Stimulated activated CD4-positive, alpha-beta T cell treated with anti-CD3 and anti-CD28 coated beads, Interleukin-15, amount 100 ng/mL, for 48 hours (primary cell): ENCODE results near the gene HSPE1.
"Not testable (repeated sequence)": the region's sequence is repeated elsewhere in the genome, so short reads cannot be mapped to it uniquely, and the experiment has no call there.

Source experiments
- DNase-seq, 2 donors: peaks; one replicate each; pipeline ENCODE4 v3.0.0-alpha.2; 2020; ENCODE audit warnings: low read depth in 2 of 2

HSPE1 gene

DNA sequence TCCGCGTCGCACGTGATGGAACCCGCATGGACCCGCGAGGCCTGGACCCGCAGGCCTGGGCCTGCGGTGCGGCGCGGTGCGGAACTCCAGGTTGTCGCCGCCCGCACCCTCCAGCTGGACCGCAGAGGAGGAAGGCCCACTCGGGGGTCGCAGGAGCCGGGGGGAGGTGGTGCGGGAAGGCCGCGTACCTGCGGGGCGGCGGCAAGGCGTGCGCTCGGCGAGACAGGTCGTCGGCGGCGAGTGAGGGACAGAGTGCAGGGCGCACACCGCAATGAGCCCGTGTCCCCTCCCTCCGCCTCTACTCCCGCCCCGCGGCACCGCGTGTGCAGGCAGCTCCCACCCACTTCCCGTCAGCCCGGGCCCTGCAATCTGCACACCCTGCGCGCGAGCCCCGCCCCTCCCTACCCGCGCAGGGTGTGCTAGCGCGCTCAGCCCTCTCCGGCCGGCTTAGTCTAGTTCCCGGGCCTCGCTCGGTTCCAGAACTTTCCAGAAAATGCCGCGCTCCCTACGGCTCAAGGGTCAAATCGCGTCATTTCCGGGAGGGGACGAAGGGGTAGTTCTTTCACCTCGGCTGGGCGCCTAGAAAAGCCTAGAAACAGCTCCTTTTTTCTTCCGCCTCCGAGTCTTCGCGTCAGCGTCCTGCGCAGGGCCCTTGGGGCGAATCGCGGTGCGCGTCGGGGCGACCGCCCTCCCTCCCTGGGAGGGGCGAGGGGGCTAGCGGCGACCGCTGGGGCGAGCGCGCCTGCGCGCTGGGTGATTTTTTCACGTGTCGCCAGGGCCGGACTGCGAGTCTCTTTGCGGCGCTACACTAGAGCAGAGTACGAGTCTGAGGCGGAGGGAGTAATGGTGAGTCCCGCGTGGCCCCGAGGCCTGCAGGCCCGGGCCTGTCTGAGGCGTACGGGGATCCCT, at the start of gene HSPE1, which contains the start of gene HSPD1:
HSPE1 (plus strand) TSS at position 786 of the 909 bp plus-strand sequence; CDS start at position 844, 58 bp downstream.
HSPD1 (minus strand) TSS at position 247 of the 909 bp plus-strand sequence. CDS start 992 bp downstream, outside the sequence.
- DNase-seq: peak; percentile 97 to 98

DNA sequence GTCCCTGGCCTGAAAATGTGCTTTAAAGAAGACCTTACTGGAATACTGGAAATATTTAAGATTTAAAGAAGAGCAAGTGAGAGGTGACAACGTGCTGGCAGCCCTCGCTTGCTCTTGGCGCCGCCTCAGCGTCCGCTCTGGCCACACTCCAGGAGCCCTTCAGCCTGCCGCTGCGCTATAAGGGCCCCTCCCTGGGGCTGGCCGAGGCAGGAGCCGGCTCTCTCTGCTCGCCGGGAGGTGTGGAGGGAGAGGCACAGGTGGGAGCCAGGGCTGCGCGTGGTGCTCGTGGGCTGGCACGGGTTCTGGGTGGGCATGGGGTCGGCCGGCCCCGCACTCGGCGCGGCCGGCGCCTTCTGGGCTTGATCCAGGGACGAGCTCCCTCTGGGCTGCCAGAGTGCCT, 49.7 kb upstream of the HSPE1 start:
- DNase-seq: no peak

DNA sequence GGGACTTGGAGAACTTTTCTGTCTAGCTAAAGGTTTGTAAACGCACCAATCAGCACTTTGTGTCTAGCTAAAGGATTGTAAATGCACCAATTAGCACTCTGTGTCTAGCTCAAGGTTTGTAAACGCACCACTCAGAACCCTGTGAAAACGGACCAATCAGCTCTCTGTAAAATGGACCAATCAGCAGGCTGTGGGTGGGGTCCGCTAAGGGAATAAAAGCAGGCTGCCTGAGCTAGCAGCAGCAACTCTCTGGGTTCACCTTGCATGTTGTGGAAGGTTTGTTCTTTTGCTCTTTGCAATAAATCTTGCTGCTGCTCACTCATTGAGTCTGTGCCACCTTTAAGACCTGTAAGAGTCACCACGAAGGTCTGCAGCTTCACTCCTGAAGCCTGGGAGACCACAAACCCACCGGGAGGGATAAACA, 49.2 kb upstream of the HSPE1 start:
- not testable (repeated sequence) for DNase-seq

- no peak for DNase-seq
Observed at GRCh38 chr2:197452754-197453122, 47.4 kb upstream of the HSPE1 start.

DNA sequence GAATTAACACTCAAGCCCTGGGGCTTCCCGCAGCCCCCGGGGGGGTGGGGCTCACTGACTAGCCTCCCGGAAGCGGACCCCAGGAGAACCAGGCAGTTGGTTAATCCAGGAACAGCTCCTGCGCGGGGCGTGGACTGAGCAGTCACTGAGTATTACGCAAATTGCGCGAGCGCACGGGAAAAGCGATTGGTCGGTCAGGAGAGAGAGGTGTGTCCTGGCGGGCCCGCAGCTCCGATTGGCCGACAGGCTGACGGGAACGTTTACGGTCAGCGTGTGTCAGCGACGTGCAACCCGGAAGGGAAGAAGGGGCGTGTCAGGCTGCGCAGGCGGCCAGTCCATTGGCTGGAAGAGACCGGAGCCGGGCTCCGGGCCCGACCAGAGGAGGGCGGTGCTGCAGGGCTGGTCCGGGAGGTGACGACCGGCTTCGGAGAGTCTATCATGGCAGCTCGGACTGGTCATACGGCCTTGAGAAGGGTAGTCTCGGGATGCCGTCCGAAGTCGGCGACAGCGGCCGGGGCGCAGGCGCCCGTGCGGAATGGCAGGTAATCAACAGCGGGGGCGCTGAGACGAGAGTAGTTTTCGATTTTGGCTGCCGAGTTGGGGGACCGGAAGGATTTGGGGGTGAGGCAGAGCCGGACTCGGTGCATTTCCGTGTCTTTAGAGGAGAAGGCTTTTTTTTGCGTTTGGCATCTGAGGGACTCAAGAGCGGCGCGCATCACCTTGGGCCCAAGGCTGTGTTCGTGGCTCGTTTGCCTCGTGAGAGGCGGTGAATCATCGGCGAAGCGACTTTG, 46.9 kb upstream of the HSPE1 start, which contains the start of gene COQ10B:
COQ10B (plus strand) TSS at position 430 of the 791 bp plus-strand sequence; CDS start at position 439, 9 bp downstream.
- peak; percentile 97 to 99 for DNase-seq

DNA sequence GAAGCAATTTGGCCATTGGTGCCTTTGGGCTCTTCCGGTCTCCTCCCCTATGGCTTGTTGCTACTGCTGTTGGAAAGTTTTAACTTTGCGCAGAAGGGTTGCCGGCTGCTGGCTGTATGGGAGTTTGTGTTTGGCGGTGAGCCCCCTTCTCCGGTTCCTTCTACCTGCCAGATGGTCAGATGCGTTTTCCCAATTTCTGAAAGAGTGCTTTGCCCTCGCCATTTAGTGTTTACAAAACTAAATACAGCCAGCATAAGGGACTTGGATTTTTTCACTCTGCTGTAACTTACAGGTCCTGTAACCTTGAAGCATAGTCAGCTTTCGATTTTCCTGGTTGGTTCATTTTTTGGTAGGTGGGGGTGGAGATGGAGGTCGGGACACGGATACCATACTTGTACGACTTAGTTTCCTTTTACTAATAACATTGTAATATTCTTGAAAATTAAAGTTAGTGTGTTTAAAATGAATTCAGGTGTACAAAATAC, 46.2 kb upstream of the HSPE1 start:
- no peak for DNase-seq

DNA sequence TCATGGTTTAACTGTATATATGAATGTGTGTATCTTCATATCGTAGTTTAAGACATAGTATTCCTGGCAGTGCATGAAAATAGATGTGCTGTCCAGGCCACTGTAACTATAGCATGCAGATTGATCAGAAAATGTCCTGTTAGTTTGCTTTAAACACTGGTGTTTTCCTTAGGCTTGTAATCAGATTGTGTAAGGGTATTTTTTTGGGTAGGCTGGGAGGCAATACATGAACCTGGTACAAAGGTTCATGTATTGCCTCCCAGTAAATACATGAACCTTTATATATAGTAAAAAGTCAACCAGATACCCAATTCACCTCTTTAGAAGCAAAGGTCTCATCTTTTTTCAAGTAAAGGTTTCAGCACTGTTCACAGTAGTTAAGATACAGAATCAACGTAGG, 45.3 kb upstream of the HSPE1 start:
- DNase-seq: no peak

DNA sequence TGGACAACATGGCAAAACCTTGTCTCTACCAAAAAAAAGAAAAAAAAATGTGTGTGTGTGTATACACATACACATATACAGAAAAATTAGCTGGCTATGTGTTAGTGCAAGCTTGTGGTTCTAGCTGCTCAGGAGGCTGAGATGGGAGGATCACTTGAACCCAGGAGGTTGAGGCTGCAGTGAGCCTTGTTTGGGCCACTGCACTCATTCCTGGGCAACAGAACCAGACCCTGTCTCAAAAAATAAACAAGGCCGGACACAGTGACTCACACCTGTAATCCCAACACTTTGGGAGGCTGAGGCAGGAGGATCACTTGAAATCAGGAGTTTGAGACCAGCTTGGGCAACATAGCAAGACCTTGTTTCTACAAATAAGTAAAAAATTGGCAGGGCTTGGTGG, 44.8 kb upstream of the HSPE1 start:
- DNase-seq: no peak

DNA sequence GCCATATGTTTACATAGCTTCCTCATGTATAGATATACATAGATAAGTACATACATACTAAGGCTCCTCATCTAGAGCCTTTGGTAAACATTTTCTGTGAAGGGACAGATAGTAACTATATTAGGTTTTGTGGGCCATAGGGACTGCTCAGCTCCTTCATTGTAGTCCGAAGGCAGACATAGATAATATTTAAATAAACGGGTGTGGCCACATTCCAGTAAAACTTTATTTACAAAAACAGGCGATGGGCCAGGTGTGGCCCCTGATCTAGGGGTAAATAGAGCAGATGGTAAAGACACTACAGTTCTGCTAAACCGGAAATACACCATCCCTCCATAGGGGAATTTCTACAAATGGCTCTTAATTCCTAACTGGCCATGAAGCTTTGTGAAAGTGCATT, 39.5 kb upstream of the HSPE1 start:
- no peak for DNase-seq

DNA sequence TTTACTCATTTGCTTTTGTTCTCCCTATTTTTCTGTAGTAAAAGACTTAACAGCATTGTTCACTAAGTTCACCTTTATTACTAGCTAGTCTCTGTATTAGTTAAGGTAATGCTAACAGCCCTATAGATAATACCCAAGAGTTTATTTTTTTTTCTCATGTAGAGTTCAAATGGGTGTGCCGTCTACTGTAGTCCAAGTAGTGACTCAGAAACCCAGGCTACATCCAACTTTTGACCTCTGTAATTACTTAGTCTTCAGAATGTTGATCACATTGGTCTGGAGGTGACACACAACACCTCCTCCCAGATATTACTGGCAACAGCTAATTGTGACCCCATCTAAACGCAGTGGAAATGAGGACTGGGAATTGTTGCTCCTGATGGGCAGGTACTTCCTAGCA, 39.1 kb upstream of the HSPE1 start:
- no peak for DNase-seq

GRCh38 chr2:197464175-197464574, 36.0 kb upstream of the HSPE1 start:
- DNase-seq: no peak

DNA sequence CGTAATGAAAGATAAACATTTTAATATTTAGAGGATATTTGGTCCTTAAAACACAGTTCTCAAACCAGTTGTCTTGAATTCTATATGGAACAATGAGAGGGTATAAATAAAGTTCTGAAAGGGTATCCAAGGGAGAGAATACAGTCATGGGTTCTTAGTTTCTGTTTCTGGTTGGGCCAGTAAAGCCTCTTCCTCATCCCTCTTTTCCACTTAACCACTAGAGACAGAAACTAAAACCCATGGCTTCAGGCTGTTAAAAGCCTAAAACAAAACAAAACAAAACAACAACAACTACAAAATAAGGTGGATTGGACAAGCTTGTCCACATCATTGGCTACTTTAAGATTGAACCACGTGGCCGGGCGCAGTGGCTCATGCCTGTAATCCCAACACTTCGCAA, 28.0 kb upstream of the HSPE1 start:
- DNase-seq: no peak

DNA sequence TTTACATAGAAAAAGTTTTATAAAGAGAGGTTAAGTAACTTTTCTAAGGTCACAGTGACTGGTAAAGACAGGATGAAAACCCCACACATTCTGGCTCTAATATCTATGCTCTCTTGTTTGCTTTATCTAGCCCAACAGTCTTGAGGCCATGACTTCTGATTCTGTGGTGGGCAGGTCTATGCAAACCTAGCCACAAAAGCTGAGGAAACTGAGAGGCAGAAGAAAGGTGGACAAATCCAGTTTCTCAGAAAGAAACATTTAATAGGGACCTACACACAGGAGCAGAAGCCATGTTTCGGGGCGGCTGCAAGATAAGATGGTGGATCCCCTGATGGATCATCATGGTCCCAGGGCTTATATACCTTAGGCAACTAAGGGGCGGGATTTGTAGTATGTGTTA, 22.4 kb upstream of the HSPE1 start:
- DNase-seq: no peak

GRCh38 chr2:197480165-197481036, 19.8 kb upstream of the HSPE1 start:
- no peak for DNase-seq

DNA sequence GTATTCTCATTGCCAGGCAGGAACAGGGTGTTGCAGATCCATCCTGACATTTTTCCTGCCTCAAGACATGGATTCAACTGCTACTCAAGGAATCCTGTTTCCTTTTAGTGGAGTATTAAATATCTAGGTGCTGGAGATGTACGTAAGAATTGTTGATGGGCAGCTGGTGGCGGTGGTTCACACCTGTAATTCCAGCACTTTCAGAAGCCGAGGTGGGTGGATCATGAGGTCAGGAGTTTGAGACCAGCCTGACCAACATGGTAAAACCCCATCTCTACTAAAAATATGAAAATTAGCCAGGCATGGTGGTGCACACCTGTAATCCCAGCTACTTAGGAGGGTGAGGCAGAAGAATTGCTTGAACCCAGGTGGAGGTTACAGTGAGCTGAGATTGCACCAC, 15.9 kb upstream of the HSPE1 start:
- not testable (repeated sequence) for DNase-seq

GRCh38 chr2:197486175-197486574, 14.0 kb upstream of the HSPE1 start:
- DNase-seq: no peak

- DNase-seq: no peak
Observed at GRCh38 chr2:197487385-197487784, 12.8 kb upstream of the HSPE1 start.

- no peak for DNase-seq
Observed at GRCh38 chr2:197495433-197496134, 4.6 kb upstream of the HSPE1 start.

DNA sequence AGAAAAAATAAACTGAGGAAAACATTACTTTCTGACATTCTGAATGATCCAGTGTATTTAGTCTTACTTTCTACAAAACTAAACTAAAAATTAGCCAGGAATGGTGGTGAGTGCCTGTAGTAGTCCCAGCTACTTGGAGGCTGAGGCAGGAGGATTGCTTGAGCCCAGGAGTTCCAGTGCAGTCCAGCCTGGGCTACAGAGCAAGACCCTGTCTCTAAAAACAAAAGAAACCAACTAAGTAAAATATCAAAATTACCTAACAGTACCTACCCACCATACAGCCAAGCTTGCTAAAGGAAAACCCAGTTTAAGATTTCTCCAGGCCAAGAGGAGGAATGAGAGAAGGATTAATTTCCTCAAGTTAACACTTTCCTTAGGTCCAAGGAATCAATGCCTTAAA, 3.5 kb upstream of the HSPE1 start:
- DNase-seq: no peak

DNA sequence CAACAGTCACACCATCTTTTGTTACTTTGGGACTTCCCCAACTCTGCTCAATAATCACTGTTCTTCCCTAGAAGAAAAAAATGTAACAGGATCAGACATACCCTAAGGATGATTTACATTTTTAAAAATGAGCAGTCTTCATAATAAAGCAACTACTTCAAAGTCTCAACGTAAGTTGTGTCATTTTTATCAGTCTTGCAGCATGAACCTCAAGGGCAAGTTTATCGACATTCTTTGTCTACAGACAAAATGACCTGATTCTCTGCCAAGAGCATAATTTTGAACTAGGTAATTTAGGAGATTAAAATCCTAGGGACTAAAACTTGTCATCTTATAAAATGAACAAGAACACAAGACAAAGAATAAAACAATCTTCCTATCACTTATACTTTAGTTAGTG, 2.9 kb upstream of the HSPE1 start:
- no peak for DNase-seq
